HCT116 (cell line): ENCODE results near the gene NAA35. TPM values are rescaled to one million over a fixed set of nuclear protein-coding genes. Genes with fewer than 3 reads are reported as not detected.

ENCODE experiments used
- ATAC-seq: fragments of 200-7000 bp; cut with Tn5 transposase; 2 replicates; pipeline ENCODE4 v1.9.1; 2020; ENCODE audit warnings: mild to moderate bottlenecking, moderate library complexity
- BruUV-seq: library from RNA; stranded (reverse); fragments of 400-500 nt; replicated peaks from 2 replicates; lab custom pipeline; 2021; lab: Mats Ljungman, UMichigan
- CTCF ChIA-PET: fragments of 300-600 bp; sonication (Branson Sonifier 250); formaldehyde crosslinking; loops from one replicate; lab custom pipeline; 2021; ENCODE audit warnings: antibody characterized with exemption; lab: Charles Lee
- POLR2A ChIA-PET: fragments of 300-600, 350-600 bp; sonication (Branson Sonifier 250); formaldehyde crosslinking; loops from one replicate; lab custom pipeline; 2021; ENCODE audit warnings: antibody characterized with exemption; lab: Charles Lee
- RAD21 ChIA-PET, 2 experiments: fragments of 300-600 bp; sonication (Branson Sonifier 250); formaldehyde crosslinking; loops; one replicate each; lab custom pipeline; 2023; ENCODE audit warnings: low total read pairs in 2 of 2; ENCODE audit not compliant: uncharacterized antibody in 2 of 2, unreplicated experiment in 2 of 2, low non-redundant PET in 1 of 2; lab: Charles Lee
- DNase-seq: peaks from one replicate; pipeline ENCODE4 v3.0.0-alpha.2; 2010; ENCODE audit warnings: low read depth, low spot score
- H2AFZ ChIP-seq: fragments of 200-600 bp; shearing (Covaris generic), sonication (generic); 2 replicates; pipeline ENCODE4 v1.6.1; 2017; ENCODE audit warnings: low read depth, mixed run types, mixed read lengths, antibody characterized with exemption, low read length; ENCODE audit not compliant: poor library complexity, severe bottlenecking
- H3K27ac ChIP-seq: 2 replicates; pipeline ENCODE4 v1.5.1; 2012; ENCODE audit warnings: low read depth, low read length
- H3K27me3 ChIP-seq: fragments of 200-600 bp; sonication (generic); 2 replicates; pipeline ENCODE4 v1.6.1; 2016; ENCODE audit warnings: mixed run types, low read length, mixed read lengths; ENCODE audit not compliant: insufficient read depth
- H3K36me3 ChIP-seq, 2 experiments: fragments of 200-500 bp in 1 of 2; fragments of 200-600 bp in 1 of 2; sonication (Bioruptor generic) in 1 of 2; sonication (generic) in 1 of 2; 2 replicates each; pipeline versions ENCODE4 v1.5.1 to v1.6.1; 2014 to 2016; ENCODE audit warnings: low read length in 2 of 2, inconsistent platforms in 1 of 2, mixed read lengths in 1 of 2, mixed run types in 1 of 2; ENCODE audit not compliant: insufficient read depth in 2 of 2, control insufficient read depth in 1 of 2
- H3K4me1 ChIP-seq, 2 experiments: fragments of 200-600 bp in 1 of 2; sonication (generic) in 1 of 2; 2 replicates each; pipeline versions ENCODE4 v1.5.1 to v1.6.1; 2012 to 2017; ENCODE audit warnings: low read length in 2 of 2, inconsistent platforms in 1 of 2, mild to moderate bottlenecking in 1 of 2, mixed read lengths in 1 of 2, mixed run types in 1 of 2, moderate library complexity in 1 of 2; ENCODE audit not compliant: insufficient read depth in 2 of 2, control insufficient read depth in 1 of 2
- H3K4me2 ChIP-seq: fragments of 200-600 bp; sonication (generic); 2 replicates; pipeline ENCODE4 v1.6.1; 2017; ENCODE audit warnings: mixed run types, low read length, mixed read lengths
- H3K4me3 ChIP-seq, 2 experiments: fragments of 200-600 bp in 1 of 2; sonication (generic) in 1 of 2; replicated peaks in 1 of 2; 2 replicates each; pipeline ENCODE4 v1.5.1; 2011 to 2016; ENCODE audit warnings: low read length in 2 of 2, control low read depth in 1 of 2, low read depth in 1 of 2, mild to moderate bottlenecking in 1 of 2, mixed read lengths in 1 of 2, mixed run types in 1 of 2
- H3K79me2 ChIP-seq: fragments of 200-600 bp; sonication (generic); 2 replicates; pipeline ENCODE4 v1.6.1; 2017; ENCODE audit warnings: mild to moderate bottlenecking, mixed run types, low read length, moderate library complexity, mixed read lengths; ENCODE audit not compliant: insufficient read depth
- H3K9ac ChIP-seq: fragments of 200-600 bp; sonication (generic); 2 replicates; pipeline ENCODE4 v1.6.1; 2016; ENCODE audit warnings: low read length, mixed read lengths
- H3K9me2 ChIP-seq: fragments of 200-600 bp; sonication (generic), shearing (Covaris generic); 2 replicates; pipeline ENCODE4 v1.6.1; 2017; ENCODE audit warnings: mixed run types, mild to moderate bottlenecking, moderate library complexity; ENCODE audit not compliant: insufficient read depth
- H3K9me3 ChIP-seq, 2 experiments: fragments of 200-500 bp in 1 of 2; fragments of 200-600 bp in 1 of 2; sonication (Bioruptor generic) in 1 of 2; sonication (generic) in 1 of 2; 2 replicates each; pipeline ENCODE4 v1.6.1; 2014 to 2017; ENCODE audit warnings: low read length in 2 of 2, mixed read lengths in 2 of 2, inconsistent platforms in 1 of 2, low read depth in 1 of 2, mild to moderate bottlenecking in 1 of 2, mixed run types in 1 of 2, moderate library complexity in 1 of 2; ENCODE audit not compliant: control insufficient read depth in 1 of 2, insufficient read depth in 1 of 2
- H4K20me1 ChIP-seq: fragments of 200-600 bp; sonication (generic), shearing (Covaris generic); 2 replicates; pipeline ENCODE4 v1.6.1; 2017; ENCODE audit warnings: mixed run types, mild to moderate bottlenecking, moderate library complexity; ENCODE audit not compliant: insufficient read depth
- CTCF ChIP-seq, 3 experiments: fragments of 200-600 bp in 1 of 3; sonication (generic) in 1 of 3; IDR thresholded peaks in 2 of 3; conservative IDR thresholded peaks in 1 of 3; 2 replicates each; pipeline ENCODE4 v1.5.1; 2012 to 2017; ENCODE audit warnings: low read depth in 2 of 3, low read length in 2 of 3, antibody characterized with exemption in 1 of 3, borderline replicate concordance in 1 of 3, control low read depth in 1 of 3, mild to moderate bottlenecking in 1 of 3, mixed read lengths in 1 of 3, mixed run types in 1 of 3, moderate library complexity in 1 of 3; ENCODE audit not compliant: insufficient read depth in 1 of 3
- EZH2phosphoT487 ChIP-seq: fragments of 200-600 bp; IDR thresholded peaks from 2 replicates; pipeline ENCODE4 v1.6.1; 2018; ENCODE audit warnings: antibody characterized with exemption, borderline replicate concordance
- POLR2A ChIP-seq: IDR thresholded peaks from 2 replicates; pipeline ENCODE4 v1.7.0; 2011; ENCODE audit warnings: borderline replicate concordance; ENCODE audit not compliant: insufficient read depth, insufficient read length; ENCODE audit errors: extremely low read depth
- POLR2AphosphoS5 ChIP-seq: IDR thresholded peaks from 2 replicates; pipeline ENCODE4 v1.6.1; 2011; ENCODE audit warnings: mild to moderate bottlenecking, low read depth, low read length, moderate library complexity
- RAD21 ChIP-seq: IDR thresholded peaks from 2 replicates; pipeline ENCODE4 v1.6.1; 2012; ENCODE audit warnings: low read depth, mild to moderate bottlenecking
- REST ChIP-seq: IDR thresholded peaks from 2 replicates; pipeline ENCODE4 v1.6.1; 2012; ENCODE audit warnings: low read depth
- SIN3A ChIP-seq: IDR thresholded peaks from 2 replicates; pipeline ENCODE4 v1.6.1; 2012; ENCODE audit warnings: low read depth
- SP1 ChIP-seq: IDR thresholded peaks from 2 replicates; pipeline ENCODE4 v1.6.1; 2012; ENCODE audit warnings: low read depth
- SRF ChIP-seq: IDR thresholded peaks from 2 replicates; pipeline ENCODE4 v1.6.1; 2012; ENCODE audit warnings: low read depth
- TCF7L2 ChIP-seq: IDR thresholded peaks from 2 replicates; pipeline ENCODE4 v1.7.0; 2011; ENCODE audit warnings: borderline replicate concordance, inconsistent platforms; ENCODE audit not compliant: insufficient read depth, insufficient read length; ENCODE audit errors: extremely low read depth
- ZFX ChIP-seq: fragments of 450-650 bp; IDR thresholded peaks from 2 replicates; pipeline ENCODE4 v1.6.1; 2017
- ZNF274 ChIP-seq: fragments of 200-500 bp; sonication (Bioruptor generic); IDR thresholded peaks from 2 replicates; pipeline ENCODE4 v1.6.1; 2014; ENCODE audit warnings: mild to moderate bottlenecking, low read depth, low read length, inconsistent platforms
- intact Hi-C: fragments of 100-400 bp; cut with micrococcal nuclease; formaldehyde crosslinking; loops from 2 replicates; pipeline ENCODE4 v1.10.0; 2022
- total RNA-seq: library from RNA; stranded (reverse); gene quantifications from one replicate; pipeline ENCODE4 v1.2.1, GENCODE V29; 2021; ENCODE audit not compliant: unreplicated experiment

Gene NAA35
- total RNA-seq, 1 experiment from 2014 or later = 37.0 TPM

GRCh38 chr9:85964526-85964925 lies 23.6 kb downstream of the NAA35 start:
- no TSS peak for BruUV-seq
- Histone ChIP-seq H2AFZ (no peak overlapping the region), H3K9me2 (no peaks in the 10 kb centered on the region), H3K36me3 (peaks cover 5 to 12% of the 10 kb centered on the region in 2 experiments; a peak in 3 of 4 replicates), H3K27me3 (no peaks in the 10 kb centered on the region), H3K4me3 (no peak overlapping the region), H3K27ac (no peak overlapping the region), H3K79me2 (peaks cover 21% of the 10 kb centered on the region), H4K20me1 (no peaks in the 10 kb centered on the region), H3K4me1 (no peaks in the 10 kb centered on the region), H3K4me2 (no peak overlapping the region), H3K9me3 (no peaks in the 10 kb centered on the region), H3K9ac (no peak overlapping the region)
- DNase-seq = no peak
- POLR2A ChIA-PET = no interaction called here
- intact Hi-C loops = no loop called here
- no peak for ATAC-seq
- no peak for TF ChIP-seq TCF7L2
- TF ChIP-seq EZH2phosphoT487 = no peak
- no peak for TF ChIP-seq RAD21
- no peak for TF ChIP-seq SP1
- TF ChIP-seq SIN3A = no peak
- no peak for TF ChIP-seq ZFX
- no peak for TF ChIP-seq ZNF274
- TF ChIP-seq REST = no peak
- TF ChIP-seq POLR2AphosphoS5 = no peak
- no peak for TF ChIP-seq POLR2A
- TF ChIP-seq SRF = no peak
- TF ChIP-seq CTCF (IDR thresholded peaks at IDR 0.05 in 2 of 3, conservative IDR thresholded peaks at IDR 0.05 in 1 of 3; ENCODE audit: borderline replicate concordance in 1 of 3, insufficient read depth in 1 of 3, low read depth in 2 of 3, low read length in 2 of 3) = no peak
- CTCF ChIA-PET = no interaction called here
- RAD21 ChIA-PET = no interaction called here
